ENCODE measurements around the gene SCAANT1.

SCAANT1 gene

GRCh38 chr3:63955036-63955650, 43.0 kb upstream of the SCAANT1 start:
- H3K9me3 ChIP-seq: no peaks in the 10 kb centered on the region
- H3K36me3 ChIP-seq: no peaks in the 10 kb centered on the region; the same call in 1 of the 2 replicates
- no peak for DNase-seq
- no peaks in the 10 kb centered on the region for H3K27me3 ChIP-seq
- TF ChIP-seq CTCF (IDR thresholded peaks at IDR 0.05; ENCODE audit: low read depth, low read length): no peak
- H3K4me1 ChIP-seq: peaks cover 22% of the 10 kb centered on the region
- no peak overlapping the region for H3K4me3 ChIP-seq (ENCODE audit: low read depth, low read length)

- Histone ChIP-seq H3K9me3 (no peaks in the 10 kb centered on the region), H3K4me3 (ENCODE audit: low read depth, low read length) (no peak overlapping the region), H3K4me1 (peaks cover 16% of the 10 kb centered on the region), H3K27me3 (no peaks in the 10 kb centered on the region), H3K36me3 (no peaks in the 10 kb centered on the region; the same call in 1 of the 2 replicates)
- TF ChIP-seq CTCF (IDR thresholded peaks at IDR 0.05; ENCODE audit: low read depth, low read length): no peak
- DNase-seq: no peak
Observed at GRCh38 chr3:63954182-63954581, 42.0 kb upstream of the SCAANT1 start.

- TF ChIP-seq CTCF (IDR thresholded peaks at IDR 0.05; ENCODE audit: low read depth, low read length): no peak
- no peak overlapping the region for H3K4me3 ChIP-seq (ENCODE audit: low read depth, low read length)
- no peaks in the 10 kb centered on the region for H3K27me3 ChIP-seq
- no peaks in the 10 kb centered on the region for H3K9me3 ChIP-seq
- H3K36me3 ChIP-seq: no peaks in the 10 kb centered on the region; the same call in 1 of the 2 replicates
- H3K4me1 ChIP-seq: peaks cover 7% of the 10 kb centered on the region; the same call in 1 of the 2 replicates
- DNase-seq: no peak
Observed at GRCh38 chr3:63952248-63952594, 40.0 kb upstream of the SCAANT1 start.

GRCh38 chr3:63951492-63952247, 39.5 kb upstream of the SCAANT1 start:
- DNase-seq: no peak
- Histone ChIP-seq H3K36me3 (no peaks in the 10 kb centered on the region; the same call in 1 of the 2 replicates), H3K4me3 (ENCODE audit: low read depth, low read length) (no peak overlapping the region)

GRCh38 chr3:63950698-63951097, 38.5 kb upstream of the SCAANT1 start:
- no peak overlapping the region for H3K4me3 ChIP-seq (ENCODE audit: low read depth, low read length)
- H3K36me3 ChIP-seq: no peaks in the 10 kb centered on the region; the same call in 1 of the 2 replicates
- no peak for DNase-seq
- no peaks in the 10 kb centered on the region for H3K9me3 ChIP-seq
- no peaks in the 10 kb centered on the region for H3K27me3 ChIP-seq
- no peak for TF ChIP-seq CTCF (IDR thresholded peaks at IDR 0.05; ENCODE audit: low read depth, low read length)
- H3K4me1 ChIP-seq: peaks cover 7% of the 10 kb centered on the region; the same call in 1 of the 2 replicates

More at GRCh38 chr3:63951492-63952247, 39.5 kb upstream of the SCAANT1 start:
- no peaks in the 10 kb centered on the region for H3K9me3 ChIP-seq
- H3K4me1 ChIP-seq: peaks cover 7% of the 10 kb centered on the region; the same call in 1 of the 2 replicates
- no peaks in the 10 kb centered on the region for H3K27me3 ChIP-seq
- no peak for TF ChIP-seq CTCF (IDR thresholded peaks at IDR 0.05; ENCODE audit: low read depth, low read length)

- Histone ChIP-seq H3K4me3 (ENCODE audit: low read depth, low read length) (no peak overlapping the region), H3K4me1 (peaks cover 7% of the 10 kb centered on the region; the same call in 1 of the 2 replicates), H3K9me3 (no peaks in the 10 kb centered on the region), H3K27me3 (no peaks in the 10 kb centered on the region), H3K36me3 (no peaks in the 10 kb centered on the region; the same call in 1 of the 2 replicates)
- no peak for TF ChIP-seq CTCF (IDR thresholded peaks at IDR 0.05; ENCODE audit: low read depth, low read length)
- DNase-seq: no peak
Observed at GRCh38 chr3:63949005-63949404, 36.8 kb upstream of the SCAANT1 start.
